Common myeloid progenitor, CD34-positive (primary cell): ENCODE results near the gene PPAT.
A peak's percentile ranks its signal among the peaks of the same experiment; 100 is the strongest.

Experiments
- CTCF ChIA-PET: fragments of 350-600 bp; sonication (Branson Sonifier 250); formaldehyde crosslinking; loops from one replicate; lab custom pipeline; 2021; ENCODE audit warnings: antibody characterized with exemption; lab: Charles Lee
- POLR2A ChIA-PET: fragments of 350-600 bp; sonication (Branson Sonifier 250); formaldehyde crosslinking; loops from one replicate; lab custom pipeline; 2021; ENCODE audit warnings: antibody characterized with exemption; lab: Charles Lee
- DNase-seq, 3 donors: peaks; one replicate each; pipeline versions ENCODE4 v3.0.0 to v3.0.0-alpha.2; 2013
- H3K27ac ChIP-seq, 2 experiments: 1 replicate in 1 of 2; 2 replicates in 1 of 2; pipeline ENCODE4 v1.7.0; 2013; ENCODE audit warnings: inconsistent platforms in 2 of 2, low read length in 2 of 2, mild to moderate bottlenecking in 2 of 2, low read depth in 1 of 2, moderate library complexity in 1 of 2; ENCODE audit not compliant: severe bottlenecking in 2 of 2, insufficient read depth in 1 of 2, poor library complexity in 1 of 2
- H3K27me3 ChIP-seq, 5 experiments: replicated peaks in 2 of 5; 1 replicate in 3 of 5; 2 replicates in 2 of 5; pipeline versions ENCODE4 v1.6.1 to v1.7.0; 2013; ENCODE audit warnings: low read length in 4 of 5, mild to moderate bottlenecking in 2 of 5, moderate library complexity in 2 of 5, inconsistent platforms in 1 of 5; ENCODE audit not compliant: insufficient read depth in 5 of 5, control insufficient read depth in 4 of 5
- H3K36me3 ChIP-seq, 4 experiments: 1 replicate in 2 of 4; 2 replicates in 2 of 4; pipeline versions ENCODE4 v1.6.1 to v1.7.0; 2013; ENCODE audit warnings: low read length in 3 of 4, control low read depth in 1 of 4, mild to moderate bottlenecking in 1 of 4; ENCODE audit not compliant: control insufficient read depth in 4 of 4, insufficient read depth in 4 of 4
- H3K4me1 ChIP-seq, 4 experiments: 1 replicate in 3 of 4; 2 replicates in 1 of 4; pipeline versions ENCODE4 v1.6.1 to v1.7.1; 2013; ENCODE audit warnings: low read length in 3 of 4, mild to moderate bottlenecking in 3 of 4, control low read depth in 1 of 4, inconsistent platforms in 1 of 4, moderate library complexity in 1 of 4; ENCODE audit not compliant: control insufficient read depth in 4 of 4, insufficient read depth in 4 of 4; ENCODE audit errors: control extremely low read depth in 1 of 4
- H3K4me3 ChIP-seq, 7 experiments: 1 replicate in 4 of 7; 2 replicates in 3 of 7; pipeline versions ENCODE4 v1.5.1 to v1.7.0; 2013; ENCODE audit warnings: mild to moderate bottlenecking in 7 of 7, low read length in 6 of 7, moderate library complexity in 6 of 7, inconsistent platforms in 2 of 7, low read depth in 2 of 7, control low read depth in 1 of 7; ENCODE audit not compliant: insufficient read depth in 4 of 7, control insufficient read depth in 1 of 7; ENCODE audit errors: extremely low read depth in 1 of 7
- H3K9me3 ChIP-seq, 5 experiments: 1 replicate in 4 of 5; 2 replicates in 1 of 5; pipeline versions ENCODE4 v1.6.1 to v1.7.1; 2013; ENCODE audit warnings: low read length in 4 of 5, mild to moderate bottlenecking in 2 of 5, inconsistent platforms in 1 of 5, low read depth in 1 of 5, moderate library complexity in 1 of 5; ENCODE audit not compliant: control insufficient read depth in 4 of 5, insufficient read depth in 2 of 5; ENCODE audit errors: control extremely low read depth in 1 of 5
- WGBS: methylation state at CpG from one replicate; pipeline ENCODE4 v1.1.5; 2013; ENCODE audit not compliant: insufficient coverage; 5-methylcytosine and 5-hydroxymethylcytosine counted together

The PPAT gene

DNA sequence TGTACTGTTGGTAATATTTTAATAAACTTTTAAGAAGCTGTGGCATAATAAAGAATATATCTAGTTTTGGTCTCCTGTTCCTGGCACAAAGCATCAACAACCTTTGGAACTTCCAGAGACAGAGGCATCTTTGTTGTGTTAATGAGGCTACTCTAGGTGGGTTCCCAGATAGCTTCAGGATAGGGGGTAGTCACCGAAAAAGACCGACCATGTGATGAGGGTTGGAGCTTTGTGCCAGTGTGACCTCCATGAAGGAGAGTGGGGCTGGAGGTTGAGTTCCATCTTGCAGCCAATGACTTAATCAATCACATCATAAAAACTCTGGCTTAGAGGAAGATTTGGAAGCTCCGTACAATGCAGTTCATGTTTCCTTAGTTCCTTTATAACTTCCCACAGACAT is 9.9 kb downstream of the PPAT start:
- Histone ChIP-seq H3K27ac (no peak overlapping the region), H3K27me3 (no peaks in the 10 kb centered on the region), H3K36me3 (peaks cover 0 to 3% (median 2%) of the 10 kb centered on the region in 4 experiments), H3K4me1 (no peaks in the 10 kb centered on the region), H3K9me3 (no peaks in the 10 kb centered on the region), H3K4me3 (no peak overlapping the region)
- no peak for DNase-seq
- no CpG with 5 or more reads among the region's 3 CpGs for WGBS
- ChIA-PET POLR2A (no interaction called here), CTCF (interaction anchor here (0.7 to 5.5 kb wide), 10 partner anchors 9 to 411 kb away, joined by 3 to 63 read pairs (median 4); partner anchors contain the start of genes PAICS and PPAT)

DNA sequence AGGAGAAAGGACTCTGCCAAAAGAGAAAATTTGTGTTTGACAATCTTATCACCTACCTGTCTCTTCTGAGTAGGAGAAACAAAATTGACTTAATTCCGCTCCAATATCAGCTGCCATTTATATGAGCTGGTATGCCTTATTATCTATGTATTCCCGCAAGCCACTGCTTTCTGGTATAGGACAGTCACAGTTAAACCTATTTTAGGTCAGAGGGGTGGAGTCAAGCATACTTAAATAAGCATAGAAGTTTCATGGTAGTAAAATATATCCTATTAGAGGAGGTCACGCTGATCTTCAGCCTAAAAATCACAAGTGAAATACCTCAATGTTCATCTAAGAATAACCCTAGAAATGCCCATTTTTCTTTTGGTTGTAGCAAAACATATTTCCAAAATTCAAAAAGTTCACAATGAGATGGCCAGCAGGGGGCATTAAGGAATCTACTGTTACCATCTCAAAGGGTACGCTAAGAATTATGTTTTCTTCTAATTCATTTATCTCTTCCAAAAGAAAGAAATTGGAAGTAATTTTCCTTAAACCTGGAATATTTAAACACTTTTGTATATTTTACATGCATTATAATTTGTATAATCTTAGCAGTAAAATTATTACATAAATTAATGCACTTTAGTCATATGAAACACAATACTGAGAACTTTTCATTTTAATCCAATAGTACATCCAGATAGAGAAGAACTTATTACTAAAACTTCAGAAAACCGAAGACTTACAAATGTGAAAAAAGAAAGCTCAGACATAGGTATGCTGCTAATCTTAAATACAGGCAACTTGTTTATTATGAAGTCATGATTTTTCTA is 10.5 kb downstream of the PPAT start:
- H3K9me3 ChIP-seq, result no peaks in the 10 kb centered on the region
- no peak overlapping the region for H3K27ac ChIP-seq
- DNase-seq, result peak; percentile 50 to 71 (median 65)
- ChIA-PET POLR2A (no interaction called here), CTCF (interaction anchor here (0.7 to 5.5 kb wide), 16 partner anchors 10 to 416 kb away, joined by 3 to 63 read pairs (median 4); partner anchors contain the start of genes PAICS and PPAT)
- peaks cover 0 to 3% (median 2%) of the 10 kb centered on the region in 4 experiments for H3K36me3 ChIP-seq
- WGBS, result 100% methylated on average over 1 of the region's 5 CpGs
- no peaks in the 10 kb centered on the region for H3K27me3 ChIP-seq
- H3K4me1 ChIP-seq, result no peaks in the 10 kb centered on the region
- H3K4me3 ChIP-seq, result no peak overlapping the region

DNA sequence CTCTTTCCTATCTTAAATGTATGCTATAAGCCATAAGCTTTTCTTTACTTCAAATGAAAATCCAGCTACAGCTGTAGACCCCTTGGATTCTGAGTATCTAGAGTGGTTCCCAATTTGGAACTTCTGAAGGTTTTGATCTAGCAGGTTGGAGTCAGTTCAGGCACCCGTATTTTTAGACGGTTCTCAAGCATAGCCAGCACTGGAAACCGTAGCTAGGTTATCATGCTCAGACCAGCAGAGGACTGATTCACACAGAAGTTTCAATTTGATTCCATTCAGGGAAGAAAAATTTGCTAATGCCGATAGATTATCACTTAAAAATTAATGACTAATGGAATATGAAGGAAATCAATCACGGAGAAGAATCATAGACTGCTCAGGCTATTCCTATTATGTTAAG is 11.2 kb downstream of the PPAT start:
- POLR2A ChIA-PET, result no interaction called here
- Histone ChIP-seq H3K9me3 (no peaks in the 10 kb centered on the region), H3K4me3 (no peak overlapping the region), H3K27ac (no peak overlapping the region), H3K36me3 (peaks cover 0 to 3% (median 2%) of the 10 kb centered on the region in 4 experiments), H3K4me1 (no peaks in the 10 kb centered on the region), H3K27me3 (no peaks in the 10 kb centered on the region)
- CTCF ChIA-PET, result interaction anchor here (0.7 to 5.5 kb wide), 10 partner anchors 10 to 483 kb away, joined by 3 to 63 read pairs (median 6); partner anchors contain the start of genes AASDH, PAICS, PPAT and REST
- no peak for DNase-seq
- WGBS, result 94% methylated on average over 2 of the region's 5 CpGs

DNA sequence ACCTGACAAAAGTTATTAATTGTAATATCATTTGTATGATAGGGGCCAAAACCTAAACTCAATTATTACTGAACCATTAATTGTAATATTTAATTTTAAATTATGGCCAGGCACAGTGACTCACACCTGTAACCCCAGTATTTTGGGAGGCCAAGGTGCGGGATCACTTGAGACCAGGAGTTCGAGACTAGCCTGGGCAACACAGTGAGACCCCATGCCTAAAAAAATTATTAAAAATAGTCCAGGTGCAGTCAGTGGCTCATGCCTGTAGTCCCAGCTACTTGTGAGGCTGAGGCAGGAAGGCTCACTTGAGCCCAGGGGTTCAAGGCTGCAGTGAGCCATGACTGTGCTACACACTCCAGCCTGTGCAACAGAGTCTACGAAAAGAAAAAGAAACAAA is 18.0 kb downstream of the PPAT start:
- no peaks in the 10 kb centered on the region for H3K9me3 ChIP-seq
- H3K4me1 ChIP-seq, result no peaks in the 10 kb centered on the region
- POLR2A ChIA-PET, result no interaction called here
- WGBS, result 100% methylated on average over 2 of the region's 3 CpGs
- DNase-seq, result no peak
- H3K36me3 ChIP-seq, result peaks cover 0 to 3% (median 1%) of the 10 kb centered on the region in 4 experiments
- H3K27me3 ChIP-seq, result no peaks in the 10 kb centered on the region
- no peak overlapping the region for H3K27ac ChIP-seq
- H3K4me3 ChIP-seq, result no peak overlapping the region
- CTCF ChIA-PET, result interaction anchor here (0.6 kb wide), 1 partner anchor 58 kb away, joined by 3 read pairs; no protein-coding TSS in a partner anchor

DNA sequence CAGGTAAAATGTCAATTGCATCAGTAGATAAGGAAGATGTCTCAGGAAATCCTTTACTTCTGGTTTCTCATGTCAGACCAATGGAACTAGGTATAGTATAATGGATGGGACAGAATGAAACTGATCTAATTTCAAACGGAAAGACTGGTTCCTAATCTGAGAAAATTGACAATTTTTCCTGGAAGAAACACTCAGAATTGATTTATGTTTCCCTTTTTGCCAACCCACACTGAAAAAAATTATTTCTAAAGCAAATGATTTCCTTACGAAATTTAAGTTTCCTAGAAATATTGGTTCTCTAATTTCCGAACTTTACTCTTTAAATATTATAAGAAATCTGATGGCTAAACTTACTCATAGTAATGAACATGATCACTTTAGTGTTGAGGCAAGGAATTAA is 19.1 kb downstream of the PPAT start:
- H3K4me3 ChIP-seq, result no peak overlapping the region
- H3K36me3 ChIP-seq, result peaks cover 0 to 3% (median under 1%) of the 10 kb centered on the region in 4 experiments
- H3K4me1 ChIP-seq, result no peaks in the 10 kb centered on the region
- H3K9me3 ChIP-seq, result no peaks in the 10 kb centered on the region
- DNase-seq, result no peak
- ChIA-PET POLR2A (no interaction called here), CTCF (interaction anchor here (1.5 kb wide), 1 partner anchor 30 kb away, joined by 5 read pairs; no protein-coding TSS in a partner anchor)
- no CpG with 5 or more reads among the region's 3 CpGs for WGBS
- no peaks in the 10 kb centered on the region for H3K27me3 ChIP-seq
- no peak overlapping the region for H3K27ac ChIP-seq

DNA sequence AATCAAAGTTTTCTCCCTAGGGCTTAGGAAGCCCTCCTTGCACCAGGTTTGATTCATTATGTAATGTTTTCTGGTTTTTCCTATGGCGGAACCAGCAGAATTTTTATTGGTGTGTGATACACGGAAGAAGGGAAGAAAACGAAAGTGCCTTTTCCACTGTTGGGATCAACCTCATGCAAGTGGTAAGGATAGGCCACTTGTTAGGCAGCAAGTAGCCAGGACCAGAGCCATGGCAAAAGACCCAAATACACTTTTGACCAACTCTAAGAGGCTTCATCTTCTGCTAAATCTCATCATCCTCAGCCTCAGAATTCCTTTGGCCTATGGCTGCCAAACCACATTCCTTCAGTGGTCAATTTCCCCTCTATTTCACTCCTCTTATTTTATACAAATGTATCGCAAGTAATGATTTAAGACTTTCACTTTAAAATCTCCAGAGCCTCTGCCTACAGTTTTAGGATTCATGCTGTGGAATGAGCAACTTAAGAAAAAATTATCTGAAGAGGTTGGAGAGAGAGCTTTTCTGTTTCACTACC is 21.2 kb downstream of the PPAT start:
- Histone ChIP-seq H3K4me1 (peaks cover 0 to 19% (median 0%) of the 10 kb centered on the region in 4 experiments), H3K9me3 (no peaks in the 10 kb centered on the region), H3K4me3 (no peak overlapping the region), H3K27me3 (no peaks in the 10 kb centered on the region), H3K36me3 (peaks cover 0 to 3% (median 0%) of the 10 kb centered on the region in 4 experiments), H3K27ac (no peak overlapping the region)
- POLR2A ChIA-PET, result no interaction called here
- WGBS, result 100% methylated on average over 3 of the region's 4 CpGs
- CTCF ChIA-PET, result interaction anchor here (1.1 kb wide), 1 partner anchor 11 kb away, joined by 3 read pairs; no protein-coding TSS in a partner anchor
- no peak for DNase-seq
